Esophagus muscularis mucosa (tissue), 4 donors: ENCODE results near the gene IGF2BP1. TPM values are rescaled to one million over a fixed set of nuclear protein-coding genes. Genes with fewer than 3 reads are reported as not detected.
"Not testable (repeated sequence)": the region's sequence is repeated elsewhere in the genome, so short reads cannot be mapped to it uniquely, and the experiment has no call there.

ENCODE experiments used
- DNase-seq: peaks from one replicate; pipeline ENCODE4 v3.0.0-alpha.2; 2017; ENCODE audit errors: extremely low spot score
- H3K27ac ChIP-seq, 4 donors: fragments of 200-600 bp; sonication (generic); replicated peaks in 1 of 4; 1 replicate in 3 of 4; 2 replicates in 1 of 4; pipeline ENCODE4 v1.5.1; 2016 to 2019; ENCODE audit warnings: mild to moderate bottlenecking in 1 of 4
- H3K27me3 ChIP-seq, 4 donors: fragments of 200-600 bp; sonication (generic); one replicate each; pipeline versions ENCODE4 v1.5.1 to v1.6.0; 2016 to 2019
- H3K36me3 ChIP-seq, 4 donors: fragments of 200-600 bp; sonication (generic); one replicate each; pipeline ENCODE4 v1.5.1; 2016 to 2019
- H3K4me1 ChIP-seq, 4 donors: fragments of 200-600 bp; sonication (generic); one replicate each; pipeline ENCODE4 v1.5.1; 2016 to 2019
- H3K4me3 ChIP-seq, 4 donors: fragments of 200-600 bp; sonication (generic); 1 replicate in 2 of 4; 2 replicates in 2 of 4; pipeline ENCODE4 v1.5.1; 2016 to 2019; ENCODE audit warnings: mild to moderate bottlenecking in 4 of 4, moderate library complexity in 1 of 4
- H3K9me3 ChIP-seq, 4 donors: fragments of 200-600 bp; sonication (generic); 1 replicate in 3 of 4; 2 replicates in 1 of 4; pipeline ENCODE4 v1.5.1; 2016 to 2019
- CTCF ChIP-seq, 3 experiments: fragments of 200-600 bp in 2 of 3; fragments of 450-650 bp in 1 of 3; sonication (generic) in 2 of 3; IDR thresholded peaks; one replicate each; pipeline ENCODE4 v1.5.1; 2017 to 2019; ENCODE audit warnings: antibody characterized with exemption in 3 of 3, mild to moderate bottlenecking in 2 of 3, moderate library complexity in 1 of 3
- EP300 ChIP-seq: sonication (generic); formaldehyde crosslinking; IDR thresholded peaks from one replicate; pipeline ENCODE4 v1.6.1; 2017; ENCODE audit warnings: antibody characterized with exemption
- POLR2A ChIP-seq: fragments of 450-650 bp; IDR thresholded peaks from one replicate; pipeline ENCODE4 v1.6.1; 2017; ENCODE audit warnings: antibody characterized with exemption, moderate library complexity, mild to moderate bottlenecking, low read depth
- POLR2AphosphoS5 ChIP-seq, 2 donors: sonication (generic); formaldehyde crosslinking; IDR thresholded peaks; one replicate each; pipeline ENCODE4 v1.6.1; 2017; ENCODE audit warnings: antibody characterized with exemption in 2 of 2
- WGBS: methylation state at CpG from one replicate; pipeline ENCODE4 v1.1.5; 2018; 5-methylcytosine and 5-hydroxymethylcytosine counted together
- intact Hi-C: fragments of 100-400 bp; cut with DNase I; formaldehyde crosslinking; loops from one replicate; pipeline ENCODE4 v1.15.1; 2023
- small RNA-seq, 3 donors: library from RNA; depleted of rRNA; stranded (forward); fragments of <200 nt; gene quantifications; one replicate each; pipeline ENCODE3, GENCODE V24; 2016
- total RNA-seq, 4 donors: library from RNA; depleted of rRNA; stranded (reverse); fragments of >200 nt; gene quantifications; one replicate each; pipeline versions ENCODE4 v1.1.0 to v1.2.1, GENCODE V29; 2016

The IGF2BP1 gene
- total RNA-seq, 4 donors from 2014 or later = not detected

- no peaks in the 10 kb centered on the region for H3K36me3 ChIP-seq
- TF ChIP-seq CTCF (IDR thresholded peaks at IDR 0.05) (no peak), POLR2AphosphoS5 (IDR thresholded peaks at IDR 0.05) (no peak), POLR2A (no peak), EP300 (no peak)
- no peak overlapping the region for H3K27ac ChIP-seq
- no peaks in the 10 kb centered on the region for H3K9me3 ChIP-seq
- H3K4me1 ChIP-seq = no peaks in the 10 kb centered on the region
- no peak overlapping the region for H3K4me3 ChIP-seq
- no peak for DNase-seq
- H3K27me3 ChIP-seq = peaks cover 0 to 14% (median 0%) of the 10 kb centered on the region in 4 donors
- 78% methylated on average over 4 of the region's 4 CpGs for WGBS
- intact Hi-C loops = no loop called here
These were observed 103.9 kb downstream of the IGF2BP1 start for GRCh38 chr17:49101054-49101534.

DNA sequence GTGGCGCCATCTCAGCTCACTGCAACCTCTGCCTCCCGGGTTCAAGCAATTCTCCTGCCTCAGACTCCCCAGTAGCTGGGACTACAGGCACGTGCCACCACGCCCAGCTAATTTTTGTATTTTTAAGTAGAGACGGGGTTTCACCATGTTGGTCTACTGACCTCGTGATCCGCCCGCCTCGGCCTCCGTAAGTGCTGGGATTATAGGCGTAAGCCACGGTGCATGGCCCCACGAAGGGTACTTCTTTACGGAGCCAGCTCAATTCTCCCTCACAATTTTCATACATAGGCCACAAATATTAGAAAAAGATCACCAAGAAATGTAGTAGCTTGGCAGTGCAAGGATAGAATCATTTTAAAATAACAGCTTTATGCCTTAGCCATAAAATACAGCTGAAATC lies 106.2 kb downstream of the IGF2BP1 start:
- H3K4me1 ChIP-seq, H3K9me3 ChIP-seq, H3K27ac ChIP-seq, DNase-seq, H3K4me3 ChIP-seq, intact Hi-C loops, H3K36me3 ChIP-seq: not testable (repeated sequence)
- 90% methylated on average over 14 of the region's 14 CpGs for WGBS
- H3K27me3 ChIP-seq = peaks cover 0 to 16% (median 0%) of the 10 kb centered on the region in 4 donors

DNA sequence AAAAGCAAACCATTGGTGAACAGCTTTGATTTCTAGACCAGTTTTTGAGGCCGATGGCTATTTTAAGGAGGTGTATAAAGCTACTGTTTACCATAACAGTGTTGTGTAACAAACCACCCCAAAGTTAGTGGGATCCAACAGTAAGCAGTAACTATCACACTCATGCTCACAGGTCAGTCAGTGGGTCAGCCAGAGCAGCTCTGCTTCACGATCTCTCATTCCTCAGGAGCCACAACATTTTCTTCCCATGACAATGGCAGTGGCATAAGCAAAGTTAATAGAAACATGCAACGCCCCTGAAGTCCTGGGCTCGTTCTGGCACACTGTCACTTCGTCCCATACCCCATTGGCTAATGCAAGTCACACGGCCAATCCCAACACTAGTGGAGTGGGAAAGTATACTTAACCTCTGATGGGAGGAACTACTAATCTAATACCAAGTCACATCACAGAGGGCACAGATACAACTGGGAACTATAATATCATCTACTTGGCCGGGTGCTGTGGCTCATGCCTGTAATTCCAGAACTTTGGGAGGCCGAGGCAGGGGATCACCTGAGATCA lies 107.4 kb downstream of the IGF2BP1 start:
- Histone ChIP-seq H3K4me3 (no peak overlapping the region), H3K27ac (no peak overlapping the region), H3K36me3 (no peaks in the 10 kb centered on the region), H3K9me3 (no peaks in the 10 kb centered on the region), H3K4me1 (no peaks in the 10 kb centered on the region), H3K27me3 (peaks cover 0 to 11% (median 0%) of the 10 kb centered on the region in 4 donors)
- no peak for DNase-seq
- intact Hi-C loops = no loop called here
- whole genome bisulfite sequencing = 73% methylated on average over 8 of the region's 8 CpGs
- no peak for TF ChIP-seq CTCF (IDR thresholded peaks at IDR 0.05)
- no peak for TF ChIP-seq EP300
- no peak for TF ChIP-seq POLR2AphosphoS5 (IDR thresholded peaks at IDR 0.05)
- TF ChIP-seq POLR2A = no peak

Small RNAs within 50 kb of the gene (small RNA-seq; reads per million reads assigned to genes)
- gene RF00017 = 0 reads per million in 3 donors
- 0 reads per million in 3 donors for gene RF01210
- 0 to 0.08 (median 0) reads per million in 3 donors for gene RNU1-42P
- 0 reads per million in 3 donors for gene RNU6-826P

Other genes with a start within 250 kb of the IGF2BP1 start
- 1 to 10 TPM in 1 of 4 donors, under 1 TPM in 2, not detected in 1; under 0.01 to 1.1 (median 0.29) TPM for gene TTLL6, start 180.2 kb upstream of the IGF2BP1 start, total RNA-seq
- 100 to 1,000 TPM; 157 to 210 (median 183) TPM for gene CALCOCO2, start 166.3 kb upstream of the IGF2BP1 start, total RNA-seq
- gene ATP5MC1, start 104.6 kb upstream of the IGF2BP1 start, total RNA-seq = 10 to 100 TPM; 62.5 to 93.9 (median 72.9) TPM
- 10 to 100 TPM; 46.4 to 76.4 (median 62.9) TPM for gene UBE2Z, start 89.0 kb upstream of the IGF2BP1 start, total RNA-seq
- 10 to 100 TPM; 80.6 to 97.1 (median 92.3) TPM for gene SNF8, start 52.5 kb upstream of the IGF2BP1 start, total RNA-seq
- not detected for gene GIP, start 28.8 kb upstream of the IGF2BP1 start, total RNA-seq
- gene B4GALNT2, start 135.4 kb downstream of the IGF2BP1 start, total RNA-seq = not detected
- 1 to 10 TPM in 2 of 4 donors, under 1 TPM in 1, not detected in 1; 0.97 to 2.2 (median 2.1) TPM for gene GNGT2, start 213.2 kb downstream of the IGF2BP1 start, total RNA-seq
- 1 to 10 TPM; 3.3 to 8.9 (median 6.3) TPM for gene ABI3, start 213.3 kb downstream of the IGF2BP1 start, total RNA-seq
- 1 to 10 TPM in 3 of 4 donors, not detected in 1; 1.2 to 1.5 (median 1.4) TPM for gene PHOSPHO1, start 233.4 kb downstream of the IGF2BP1 start, total RNA-seq